WTC11 (cell line): Measurements from ENCODE around the gene ANKLE2. TPM values are rescaled to one million over a fixed set of nuclear protein-coding genes. Genes with fewer than 3 reads are reported as not detected.
"Not testable (repeated sequence)": the region's sequence is repeated elsewhere in the genome, so short reads cannot be mapped to it uniquely, and the experiment has no call there.

Experiments used
- ATAC-seq: fragments of 200-7000 bp; cut with Tn5 transposase; 2 replicates; pipeline ENCODE4 v1.10.0; 2021; ENCODE audit warnings: mild to moderate bottlenecking, moderate library complexity
- CTCF ChIA-PET: fragments of 300-600 bp; sonication (Branson Sonifier 250); formaldehyde crosslinking; loops from one replicate; lab custom pipeline; 2021; ENCODE audit warnings: antibody characterized with exemption; lab: Charles Lee
- POLR2A ChIA-PET: fragments of 350-600 bp; sonication (Branson Sonifier 250); formaldehyde crosslinking; loops from one replicate; lab custom pipeline; 2021; ENCODE audit warnings: antibody characterized with exemption; lab: Charles Lee
- DNase-seq: peaks from one replicate; pipeline ENCODE4 v3.0.0; 2021; ENCODE audit warnings: low spot score
- H3K27ac Mint-ChIP-seq: 2 replicates; pipeline ENCODE4 v1.8.0; 2021; ENCODE audit warnings: mixed read lengths
- H3K27me3 Mint-ChIP-seq: 2 replicates; pipeline ENCODE4 v1.8.0; 2021; ENCODE audit warnings: low read depth, mild to moderate bottlenecking, moderate library complexity, mixed read lengths
- H3K36me3 Mint-ChIP-seq: 2 replicates; pipeline ENCODE4 v1.8.0; 2021; ENCODE audit warnings: mixed read lengths
- H3K4me1 Mint-ChIP-seq: 2 replicates; pipeline ENCODE4 v1.8.0; 2022; ENCODE audit warnings: mixed read lengths
- H3K4me3 Mint-ChIP-seq: 2 replicates; pipeline ENCODE4 v1.8.0; 2021; ENCODE audit warnings: mild to moderate bottlenecking, moderate library complexity, mixed read lengths
- H3K9me3 Mint-ChIP-seq: 2 replicates; pipeline ENCODE4 v1.8.0; 2021; ENCODE audit warnings: mixed read lengths
- CBFB ChIP-seq: sonication (generic); formaldehyde crosslinking; IDR thresholded peaks from 2 replicates; pipeline ENCODE4 v1.8.1; 2022; ENCODE audit warnings: mild to moderate bottlenecking, low read depth, missing genetic modification reagents
- FOXP1 ChIP-seq: sonication (generic); formaldehyde crosslinking; IDR thresholded peaks from 2 replicates; pipeline ENCODE4 v1.8.0; 2022; ENCODE audit warnings: missing genetic modification reagents, mild to moderate bottlenecking, moderate library complexity, borderline replicate concordance
- MXD4 ChIP-seq: fragments of 250-450 bp; sonication (Bioruptor Pico); IDR thresholded peaks from 2 replicates; pipeline ENCODE4 v1.8.0; 2021; ENCODE audit warnings: mild to moderate bottlenecking, moderate library complexity, borderline replicate concordance
- NFATC4 ChIP-seq: fragments of 250-450 bp; sonication (Bioruptor Pico); IDR thresholded peaks from 2 replicates; pipeline ENCODE4 v1.9.0; 2021; ENCODE audit warnings: mild to moderate bottlenecking
- RELA ChIP-seq: sonication (generic); formaldehyde crosslinking; IDR thresholded peaks from 2 replicates; pipeline ENCODE4 v1.8.1; 2022; ENCODE audit warnings: missing genetic modification reagents, mild to moderate bottlenecking, borderline replicate concordance
- ZNF317 ChIP-seq: sonication (generic); formaldehyde crosslinking; IDR thresholded peaks from 2 replicates; pipeline ENCODE4 v1.8.1; 2023; ENCODE audit warnings: low read depth, mild to moderate bottlenecking, moderate library complexity, missing genetic modification reagents, borderline replicate concordance
- ZNF396 ChIP-seq: fragments of 250-450 bp; sonication (Bioruptor Pico); IDR thresholded peaks from 2 replicates; pipeline ENCODE4 v1.8.0; 2021; ENCODE audit warnings: mild to moderate bottlenecking, moderate library complexity, borderline replicate concordance
- total RNA-seq: library from RNA; stranded (reverse); gene quantifications from 3 replicates; pipeline ENCODE4 v1.2.3, GENCODE V29; 2021
- TF ChIP-seq, protein P1 (sequence below): sonication (generic); formaldehyde crosslinking; IDR thresholded peaks from 2 replicates; pipeline ENCODE4 v1.8.0; 2022; ENCODE audit warnings: mild to moderate bottlenecking, missing genetic modification reagents
- TF ChIP-seq, protein P2 (sequence below): sonication (generic); formaldehyde crosslinking; IDR thresholded peaks from 2 replicates; pipeline ENCODE4 v1.8.1; 2022; ENCODE audit warnings: mild to moderate bottlenecking, moderate library complexity, missing genetic modification reagents
- TF ChIP-seq, protein P3 (sequence below): sonication (generic); formaldehyde crosslinking; IDR thresholded peaks from 2 replicates; pipeline ENCODE4 v1.8.0; 2023; ENCODE audit warnings: missing genetic modification reagents, mild to moderate bottlenecking, borderline replicate concordance
- TF ChIP-seq, protein P4 (sequence below): sonication (generic); formaldehyde crosslinking; IDR thresholded peaks from 2 replicates; pipeline ENCODE4 v1.8.1; 2022; ENCODE audit warnings: mild to moderate bottlenecking, missing genetic modification reagents, moderate library complexity, borderline replicate concordance
- TF ChIP-seq, protein P5 (sequence below): sonication (generic); formaldehyde crosslinking; IDR thresholded peaks from 2 replicates; pipeline ENCODE4 v1.8.0; 2022; ENCODE audit warnings: mild to moderate bottlenecking, missing genetic modification reagents
- TF ChIP-seq, protein P6 (sequence below): fragments of 250-450 bp; sonication (Bioruptor Pico); IDR thresholded peaks from 2 replicates; pipeline ENCODE4 v1.9.0; 2021; ENCODE audit warnings: mild to moderate bottlenecking
- TF ChIP-seq, protein P7 (sequence below): sonication (generic); formaldehyde crosslinking; conservative IDR thresholded peaks from 2 replicates; pipeline ENCODE4 v1.8.1; 2022; ENCODE audit warnings: mild to moderate bottlenecking, missing genetic modification reagents

The ANKLE2 gene
- total RNA-seq, 1 experiment from 2014 or later, result 63.8 TPM

DNA sequence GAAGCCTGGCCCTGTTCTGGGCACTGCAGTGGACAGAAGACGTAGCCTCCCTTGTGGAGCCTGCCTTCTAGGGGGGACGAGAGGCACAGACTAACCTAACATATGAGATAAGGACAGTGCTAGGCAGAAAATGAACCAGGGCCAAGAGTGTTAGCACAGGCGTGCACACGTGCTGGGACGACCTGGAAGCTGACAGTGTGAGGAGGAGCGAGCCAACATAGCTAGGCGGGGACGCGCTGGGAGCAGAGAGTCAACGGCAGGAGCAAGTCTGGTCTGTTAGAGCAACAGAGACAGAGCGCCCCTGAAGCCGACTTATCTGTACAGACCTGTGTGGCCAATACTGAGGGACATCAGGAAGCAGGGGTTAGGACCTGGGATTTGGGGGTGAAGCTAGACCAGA, 66.2 kb downstream of the ANKLE2 start:
- Mint-ChIP-seq H3K4me3 (no peak overlapping the region), H3K4me1 (no peaks in the 10 kb centered on the region), H3K27ac (no peak overlapping the region), H3K9me3 (no peaks in the 10 kb centered on the region), H3K36me3 (peaks cover 13% of the 10 kb centered on the region), H3K27me3 (no peaks in the 10 kb centered on the region)
- ATAC-seq (no peak), DNase-seq (no peak)
- ChIA-PET POLR2A (no interaction called here), CTCF (no interaction called here)
- TF ChIP-seq, protein P1, sequence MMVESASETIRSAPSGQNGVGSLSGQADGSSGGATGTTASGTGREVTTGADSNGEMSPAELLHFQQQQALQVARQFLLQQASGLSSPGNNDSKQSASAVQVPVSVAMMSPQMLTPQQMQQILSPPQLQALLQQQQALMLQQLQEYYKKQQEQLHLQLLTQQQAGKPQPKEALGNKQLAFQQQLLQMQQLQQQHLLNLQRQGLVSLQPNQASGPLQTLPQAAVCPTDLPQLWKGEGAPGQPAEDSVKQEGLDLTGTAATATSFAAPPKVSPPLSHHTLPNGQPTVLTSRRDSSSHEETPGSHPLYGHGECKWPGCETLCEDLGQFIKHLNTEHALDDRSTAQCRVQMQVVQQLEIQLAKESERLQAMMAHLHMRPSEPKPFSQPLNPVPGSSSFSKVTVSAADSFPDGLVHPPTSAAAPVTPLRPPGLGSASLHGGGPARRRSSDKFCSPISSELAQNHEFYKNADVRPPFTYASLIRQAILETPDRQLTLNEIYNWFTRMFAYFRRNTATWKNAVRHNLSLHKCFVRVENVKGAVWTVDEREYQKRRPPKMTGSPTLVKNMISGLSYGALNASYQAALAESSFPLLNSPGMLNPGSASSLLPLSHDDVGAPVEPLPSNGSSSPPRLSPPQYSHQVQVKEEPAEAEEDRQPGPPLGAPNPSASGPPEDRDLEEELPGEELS (CRISPR knock-in tag), result no peak
- TF ChIP-seq, protein P2, sequence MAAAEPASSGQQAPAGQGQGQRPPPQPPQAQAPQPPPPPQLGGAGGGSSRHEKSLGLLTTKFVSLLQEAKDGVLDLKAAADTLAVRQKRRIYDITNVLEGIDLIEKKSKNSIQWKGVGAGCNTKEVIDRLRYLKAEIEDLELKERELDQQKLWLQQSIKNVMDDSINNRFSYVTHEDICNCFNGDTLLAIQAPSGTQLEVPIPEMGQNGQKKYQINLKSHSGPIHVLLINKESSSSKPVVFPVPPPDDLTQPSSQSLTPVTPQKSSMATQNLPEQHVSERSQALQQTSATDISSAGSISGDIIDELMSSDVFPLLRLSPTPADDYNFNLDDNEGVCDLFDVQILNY (CRISPR knock-in tag), result no peak
- TF ChIP-seq, protein P3, sequence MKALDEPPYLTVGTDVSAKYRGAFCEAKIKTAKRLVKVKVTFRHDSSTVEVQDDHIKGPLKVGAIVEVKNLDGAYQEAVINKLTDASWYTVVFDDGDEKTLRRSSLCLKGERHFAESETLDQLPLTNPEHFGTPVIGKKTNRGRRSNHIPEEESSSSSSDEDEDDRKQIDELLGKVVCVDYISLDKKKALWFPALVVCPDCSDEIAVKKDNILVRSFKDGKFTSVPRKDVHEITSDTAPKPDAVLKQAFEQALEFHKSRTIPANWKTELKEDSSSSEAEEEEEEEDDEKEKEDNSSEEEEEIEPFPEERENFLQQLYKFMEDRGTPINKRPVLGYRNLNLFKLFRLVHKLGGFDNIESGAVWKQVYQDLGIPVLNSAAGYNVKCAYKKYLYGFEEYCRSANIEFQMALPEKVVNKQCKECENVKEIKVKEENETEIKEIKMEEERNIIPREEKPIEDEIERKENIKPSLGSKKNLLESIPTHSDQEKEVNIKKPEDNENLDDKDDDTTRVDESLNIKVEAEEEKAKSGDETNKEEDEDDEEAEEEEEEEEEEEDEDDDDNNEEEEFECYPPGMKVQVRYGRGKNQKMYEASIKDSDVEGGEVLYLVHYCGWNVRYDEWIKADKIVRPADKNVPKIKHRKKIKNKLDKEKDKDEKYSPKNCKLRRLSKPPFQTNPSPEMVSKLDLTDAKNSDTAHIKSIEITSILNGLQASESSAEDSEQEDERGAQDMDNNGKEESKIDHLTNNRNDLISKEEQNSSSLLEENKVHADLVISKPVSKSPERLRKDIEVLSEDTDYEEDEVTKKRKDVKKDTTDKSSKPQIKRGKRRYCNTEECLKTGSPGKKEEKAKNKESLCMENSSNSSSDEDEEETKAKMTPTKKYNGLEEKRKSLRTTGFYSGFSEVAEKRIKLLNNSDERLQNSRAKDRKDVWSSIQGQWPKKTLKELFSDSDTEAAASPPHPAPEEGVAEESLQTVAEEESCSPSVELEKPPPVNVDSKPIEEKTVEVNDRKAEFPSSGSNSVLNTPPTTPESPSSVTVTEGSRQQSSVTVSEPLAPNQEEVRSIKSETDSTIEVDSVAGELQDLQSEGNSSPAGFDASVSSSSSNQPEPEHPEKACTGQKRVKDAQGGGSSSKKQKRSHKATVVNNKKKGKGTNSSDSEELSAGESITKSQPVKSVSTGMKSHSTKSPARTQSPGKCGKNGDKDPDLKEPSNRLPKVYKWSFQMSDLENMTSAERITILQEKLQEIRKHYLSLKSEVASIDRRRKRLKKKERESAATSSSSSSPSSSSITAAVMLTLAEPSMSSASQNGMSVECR (CRISPR knock-in tag), result no peak
- TF ChIP-seq, protein P4, sequence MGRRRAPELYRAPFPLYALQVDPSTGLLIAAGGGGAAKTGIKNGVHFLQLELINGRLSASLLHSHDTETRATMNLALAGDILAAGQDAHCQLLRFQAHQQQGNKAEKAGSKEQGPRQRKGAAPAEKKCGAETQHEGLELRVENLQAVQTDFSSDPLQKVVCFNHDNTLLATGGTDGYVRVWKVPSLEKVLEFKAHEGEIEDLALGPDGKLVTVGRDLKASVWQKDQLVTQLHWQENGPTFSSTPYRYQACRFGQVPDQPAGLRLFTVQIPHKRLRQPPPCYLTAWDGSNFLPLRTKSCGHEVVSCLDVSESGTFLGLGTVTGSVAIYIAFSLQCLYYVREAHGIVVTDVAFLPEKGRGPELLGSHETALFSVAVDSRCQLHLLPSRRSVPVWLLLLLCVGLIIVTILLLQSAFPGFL (CRISPR knock-in tag), result no peak
- TF ChIP-seq MXD4 (CRISPR knock-in tag), result no peak
- TF ChIP-seq FOXP1 (CRISPR knock-in tag), result no peak
- TF ChIP-seq CBFB, result no peak

DNA sequence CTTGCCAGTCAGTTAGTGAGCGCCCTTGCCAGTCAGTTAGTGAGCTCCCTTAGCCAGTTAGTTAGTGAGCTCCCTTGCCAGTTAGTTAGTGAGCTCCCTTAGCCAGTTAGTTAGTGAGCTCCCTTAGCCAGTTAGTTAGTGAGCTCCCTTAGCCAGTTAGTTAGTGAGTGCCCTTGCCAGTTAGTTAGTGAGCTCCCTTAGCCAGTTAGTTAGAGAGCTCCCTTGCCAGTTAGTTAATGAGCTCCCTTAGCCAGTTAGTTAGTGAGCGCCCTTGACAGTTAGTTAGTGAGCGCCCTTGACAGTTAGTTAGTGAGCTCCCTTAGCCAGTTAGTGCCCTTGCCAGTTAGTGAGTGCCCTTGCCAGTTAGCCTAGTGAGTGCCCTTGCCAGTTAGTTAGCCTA, 66.7 kb downstream of the ANKLE2 start:
- DNase-seq, H3K4me1 Mint-ChIP-seq, H3K4me3 Mint-ChIP-seq, POLR2A ChIA-PET, H3K9me3 Mint-ChIP-seq, ATAC-seq, H3K27ac Mint-ChIP-seq, CTCF ChIA-PET, H3K27me3 Mint-ChIP-seq: not testable (repeated sequence)
- H3K36me3 Mint-ChIP-seq, result peaks cover 11% of the 10 kb centered on the region

DNA sequence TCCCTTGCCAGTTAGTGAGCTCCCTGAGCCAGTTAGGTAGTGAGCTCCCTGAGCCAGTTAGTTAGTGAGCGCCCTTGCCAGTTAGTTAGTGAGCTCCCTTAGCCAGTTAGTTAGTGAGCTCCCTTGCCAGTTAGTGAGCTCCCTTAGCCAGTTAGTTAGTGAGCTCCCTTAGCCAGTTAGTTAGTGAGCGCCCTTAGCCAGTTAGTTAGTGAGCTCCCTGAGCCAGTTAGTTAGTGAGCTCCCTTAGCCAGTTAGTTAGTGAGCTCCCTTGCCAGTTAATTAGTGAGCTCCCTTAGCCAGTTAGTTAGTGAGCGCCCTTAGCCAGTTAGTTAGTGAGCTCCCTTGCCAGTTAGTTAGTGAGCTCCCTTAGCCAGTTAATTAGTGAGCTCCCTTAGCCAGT, 69.6 kb downstream of the ANKLE2 start:
- DNase-seq, H3K36me3 Mint-ChIP-seq, H3K9me3 Mint-ChIP-seq, H3K27ac Mint-ChIP-seq, ATAC-seq, H3K4me1 Mint-ChIP-seq, H3K4me3 Mint-ChIP-seq: not testable (repeated sequence)
- ChIA-PET POLR2A (interaction anchor here (0.6 kb wide), 1 partner anchor 36 kb away, joined by 4 read pairs; no protein-coding TSS in a partner anchor), CTCF (interaction anchor here (0.9 to 1.1 kb wide), 2 partner anchors 46 to 53 kb away, joined by 3 to 4 read pairs; no protein-coding TSS in a partner anchor)
- peaks cover 15% of the 10 kb centered on the region for H3K27me3 Mint-ChIP-seq

DNA sequence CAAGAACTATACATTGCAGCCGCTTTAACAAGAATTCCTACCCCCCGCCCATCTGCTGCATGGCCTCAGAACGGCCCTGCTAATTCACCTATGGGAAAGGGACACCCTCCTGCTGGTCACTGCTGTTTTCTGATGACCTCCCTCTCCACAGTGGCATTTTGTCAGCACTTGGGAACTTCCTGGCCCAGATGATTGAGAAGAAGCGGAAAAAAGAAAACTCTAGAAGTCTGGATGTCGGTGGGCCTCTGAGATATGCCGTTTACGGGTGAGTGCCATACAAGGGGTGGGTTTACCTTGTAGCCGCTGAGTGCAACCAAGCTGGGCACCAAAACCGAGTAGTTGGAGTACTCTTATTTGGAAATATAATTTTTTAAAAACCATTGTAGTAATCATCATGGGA, 71.5 kb downstream of the ANKLE2 start:
- CTCF ChIA-PET, result no interaction called here
- no peak overlapping the region for H3K27ac Mint-ChIP-seq
- DNase-seq, result no peak
- ATAC-seq, result no peak
- H3K27me3 Mint-ChIP-seq, result peaks cover 15% of the 10 kb centered on the region
- peaks cover 19% of the 10 kb centered on the region for H3K4me1 Mint-ChIP-seq
- POLR2A ChIA-PET, result no interaction called here
- no peaks in the 10 kb centered on the region for H3K9me3 Mint-ChIP-seq
- H3K36me3 Mint-ChIP-seq, result peaks cover 5% of the 10 kb centered on the region; the same call in 1 of the 2 replicates
- H3K4me3 Mint-ChIP-seq, result no peak overlapping the region
- TF ChIP-seq, protein P5, sequence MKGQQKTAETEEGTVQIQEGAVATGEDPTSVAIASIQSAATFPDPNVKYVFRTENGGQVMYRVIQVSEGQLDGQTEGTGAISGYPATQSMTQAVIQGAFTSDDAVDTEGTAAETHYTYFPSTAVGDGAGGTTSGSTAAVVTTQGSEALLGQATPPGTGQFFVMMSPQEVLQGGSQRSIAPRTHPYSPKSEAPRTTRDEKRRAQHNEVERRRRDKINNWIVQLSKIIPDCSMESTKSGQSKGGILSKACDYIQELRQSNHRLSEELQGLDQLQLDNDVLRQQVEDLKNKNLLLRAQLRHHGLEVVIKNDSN, result no peak
- TF ChIP-seq, protein P6, sequence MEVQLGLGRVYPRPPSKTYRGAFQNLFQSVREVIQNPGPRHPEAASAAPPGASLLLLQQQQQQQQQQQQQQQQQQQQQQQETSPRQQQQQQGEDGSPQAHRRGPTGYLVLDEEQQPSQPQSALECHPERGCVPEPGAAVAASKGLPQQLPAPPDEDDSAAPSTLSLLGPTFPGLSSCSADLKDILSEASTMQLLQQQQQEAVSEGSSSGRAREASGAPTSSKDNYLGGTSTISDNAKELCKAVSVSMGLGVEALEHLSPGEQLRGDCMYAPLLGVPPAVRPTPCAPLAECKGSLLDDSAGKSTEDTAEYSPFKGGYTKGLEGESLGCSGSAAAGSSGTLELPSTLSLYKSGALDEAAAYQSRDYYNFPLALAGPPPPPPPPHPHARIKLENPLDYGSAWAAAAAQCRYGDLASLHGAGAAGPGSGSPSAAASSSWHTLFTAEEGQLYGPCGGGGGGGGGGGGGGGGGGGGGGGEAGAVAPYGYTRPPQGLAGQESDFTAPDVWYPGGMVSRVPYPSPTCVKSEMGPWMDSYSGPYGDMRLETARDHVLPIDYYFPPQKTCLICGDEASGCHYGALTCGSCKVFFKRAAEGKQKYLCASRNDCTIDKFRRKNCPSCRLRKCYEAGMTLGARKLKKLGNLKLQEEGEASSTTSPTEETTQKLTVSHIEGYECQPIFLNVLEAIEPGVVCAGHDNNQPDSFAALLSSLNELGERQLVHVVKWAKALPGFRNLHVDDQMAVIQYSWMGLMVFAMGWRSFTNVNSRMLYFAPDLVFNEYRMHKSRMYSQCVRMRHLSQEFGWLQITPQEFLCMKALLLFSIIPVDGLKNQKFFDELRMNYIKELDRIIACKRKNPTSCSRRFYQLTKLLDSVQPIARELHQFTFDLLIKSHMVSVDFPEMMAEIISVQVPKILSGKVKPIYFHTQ (CRISPR knock-in tag), result no peak
- TF ChIP-seq ZNF317 (CRISPR knock-in tag) (no peak), ZNF396 (CRISPR knock-in tag) (no peak), NFATC4 (CRISPR knock-in tag) (no peak), RELA (CRISPR knock-in tag) (no peak)
- TF ChIP-seq, protein P7, sequence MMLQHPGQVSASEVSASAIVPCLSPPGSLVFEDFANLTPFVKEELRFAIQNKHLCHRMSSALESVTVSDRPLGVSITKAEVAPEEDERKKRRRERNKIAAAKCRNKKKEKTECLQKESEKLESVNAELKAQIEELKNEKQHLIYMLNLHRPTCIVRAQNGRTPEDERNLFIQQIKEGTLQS (CRISPR knock-in tag), result no peak
